Ishikawa (cell line): ENCODE measurements around the gene GNAO1.

Experiments used
- CREB1 ChIP-seq: IDR thresholded peaks from 2 replicates; pipeline ENCODE4 v1.6.1; 2012; ENCODE audit warnings: low read depth
- MAX ChIP-seq: IDR thresholded peaks from 2 replicates; pipeline ENCODE4 v1.6.1; 2012
- RAD21 ChIP-seq: IDR thresholded peaks from 2 replicates; pipeline ENCODE4 v1.6.1; 2012; ENCODE audit warnings: low read depth
- REST ChIP-seq: IDR thresholded peaks from 2 replicates; pipeline ENCODE4 v1.6.1; 2012; ENCODE audit warnings: low read depth, mild to moderate bottlenecking

- TF ChIP-seq MAX = no peak
- TF ChIP-seq RAD21 = no peak
- TF ChIP-seq REST = no peak
- no peak for TF ChIP-seq CREB1
These were observed 35.7 kb downstream of the GNAO1 start for GRCh38 chr16:56226845-56227525.
